WTC11 (cell line): ENCODE results near the gene MYO9A. TPM values are rescaled to one million over a fixed set of nuclear protein-coding genes. Genes with fewer than 3 reads are reported as not detected.

Experiments used
- ATAC-seq: fragments of 200-7000 bp; cut with Tn5 transposase; 2 replicates; pipeline ENCODE4 v1.10.0; 2021; ENCODE audit warnings: mild to moderate bottlenecking, moderate library complexity
- CTCF ChIA-PET: fragments of 300-600 bp; sonication (Branson Sonifier 250); formaldehyde crosslinking; loops from one replicate; lab custom pipeline; 2021; ENCODE audit warnings: antibody characterized with exemption; lab: Charles Lee
- POLR2A ChIA-PET: fragments of 350-600 bp; sonication (Branson Sonifier 250); formaldehyde crosslinking; loops from one replicate; lab custom pipeline; 2021; ENCODE audit warnings: antibody characterized with exemption; lab: Charles Lee
- DNase-seq: peaks from one replicate; pipeline ENCODE4 v3.0.0; 2021; ENCODE audit warnings: low spot score
- H3K27ac Mint-ChIP-seq: 2 replicates; pipeline ENCODE4 v1.8.0; 2021; ENCODE audit warnings: mixed read lengths
- H3K27me3 Mint-ChIP-seq: 2 replicates; pipeline ENCODE4 v1.8.0; 2021; ENCODE audit warnings: low read depth, mild to moderate bottlenecking, moderate library complexity, mixed read lengths
- H3K36me3 Mint-ChIP-seq: 2 replicates; pipeline ENCODE4 v1.8.0; 2021; ENCODE audit warnings: mixed read lengths
- H3K4me1 Mint-ChIP-seq: 2 replicates; pipeline ENCODE4 v1.8.0; 2022; ENCODE audit warnings: mixed read lengths
- H3K4me3 Mint-ChIP-seq: 2 replicates; pipeline ENCODE4 v1.8.0; 2021; ENCODE audit warnings: mild to moderate bottlenecking, moderate library complexity, mixed read lengths
- H3K9me3 Mint-ChIP-seq: 2 replicates; pipeline ENCODE4 v1.8.0; 2021; ENCODE audit warnings: mixed read lengths
- ARID4B ChIP-seq: sonication (generic); formaldehyde crosslinking; IDR thresholded peaks from 2 replicates; pipeline ENCODE4 v1.8.0; 2023; ENCODE audit warnings: missing genetic modification reagents, mild to moderate bottlenecking, borderline replicate concordance
- ATF3 ChIP-seq: sonication (generic); formaldehyde crosslinking; conservative IDR thresholded peaks from 2 replicates; pipeline ENCODE4 v1.8.1; 2022; ENCODE audit warnings: mild to moderate bottlenecking, missing genetic modification reagents
- CREM ChIP-seq: sonication (generic); formaldehyde crosslinking; IDR thresholded peaks from 2 replicates; pipeline ENCODE4 v1.8.1; 2022; ENCODE audit warnings: mild to moderate bottlenecking, missing genetic modification reagents, moderate library complexity
- E2F1 ChIP-seq: sonication (generic); formaldehyde crosslinking; IDR thresholded peaks from 2 replicates; pipeline ENCODE4 v1.8.0; 2022; ENCODE audit warnings: mild to moderate bottlenecking, missing genetic modification reagents
- ELF4 ChIP-seq: sonication (generic); formaldehyde crosslinking; IDR thresholded peaks from 2 replicates; pipeline ENCODE4 v1.8.1; 2022; ENCODE audit warnings: low read depth, mild to moderate bottlenecking, moderate library complexity, missing genetic modification reagents
- HMGXB4 ChIP-seq: sonication (generic); formaldehyde crosslinking; IDR thresholded peaks from 2 replicates; pipeline ENCODE4 v1.8.1; 2023; ENCODE audit warnings: mild to moderate bottlenecking, moderate library complexity, missing genetic modification reagents
- MXD4 ChIP-seq: fragments of 250-450 bp; sonication (Bioruptor Pico); IDR thresholded peaks from 2 replicates; pipeline ENCODE4 v1.8.0; 2021; ENCODE audit warnings: mild to moderate bottlenecking, moderate library complexity, borderline replicate concordance
- NR3C1 ChIP-seq: sonication (generic); formaldehyde crosslinking; conservative IDR thresholded peaks from 2 replicates; pipeline ENCODE4 v1.8.1; 2023; ENCODE audit warnings: low read depth, mild to moderate bottlenecking, missing genetic modification reagents
- PREB ChIP-seq: sonication (generic); formaldehyde crosslinking; IDR thresholded peaks from 2 replicates; pipeline ENCODE4 v1.8.1; 2022; ENCODE audit warnings: mild to moderate bottlenecking, missing genetic modification reagents, moderate library complexity, borderline replicate concordance
- RORB ChIP-seq: fragments of 250-450 bp; sonication (Bioruptor Pico); IDR thresholded peaks from 2 replicates; pipeline ENCODE4 v1.9.0; 2021; ENCODE audit warnings: mild to moderate bottlenecking
- TEAD4 ChIP-seq: sonication (generic); formaldehyde crosslinking; IDR thresholded peaks from 2 replicates; pipeline ENCODE4 v1.8.0; 2022; ENCODE audit warnings: mild to moderate bottlenecking, missing genetic modification reagents
- total RNA-seq: library from RNA; stranded (reverse); gene quantifications from 3 replicates; pipeline ENCODE4 v1.2.3, GENCODE V29; 2021
- TF ChIP-seq, protein P1 (sequence below): sonication (generic); formaldehyde crosslinking; conservative IDR thresholded peaks from 2 replicates; pipeline ENCODE4 v1.8.1; 2023; ENCODE audit warnings: mild to moderate bottlenecking, low read depth, missing genetic modification reagents, moderate library complexity
- TF ChIP-seq, protein P2 (sequence below): sonication (generic); formaldehyde crosslinking; IDR thresholded peaks from 2 replicates; pipeline ENCODE4 v1.8.1; 2023; ENCODE audit warnings: mild to moderate bottlenecking, missing genetic modification reagents, moderate library complexity

The MYO9A gene
- total RNA-seq, 1 experiment from 2014 or later, result 23.5 TPM

- TF ChIP-seq, protein P1, sequence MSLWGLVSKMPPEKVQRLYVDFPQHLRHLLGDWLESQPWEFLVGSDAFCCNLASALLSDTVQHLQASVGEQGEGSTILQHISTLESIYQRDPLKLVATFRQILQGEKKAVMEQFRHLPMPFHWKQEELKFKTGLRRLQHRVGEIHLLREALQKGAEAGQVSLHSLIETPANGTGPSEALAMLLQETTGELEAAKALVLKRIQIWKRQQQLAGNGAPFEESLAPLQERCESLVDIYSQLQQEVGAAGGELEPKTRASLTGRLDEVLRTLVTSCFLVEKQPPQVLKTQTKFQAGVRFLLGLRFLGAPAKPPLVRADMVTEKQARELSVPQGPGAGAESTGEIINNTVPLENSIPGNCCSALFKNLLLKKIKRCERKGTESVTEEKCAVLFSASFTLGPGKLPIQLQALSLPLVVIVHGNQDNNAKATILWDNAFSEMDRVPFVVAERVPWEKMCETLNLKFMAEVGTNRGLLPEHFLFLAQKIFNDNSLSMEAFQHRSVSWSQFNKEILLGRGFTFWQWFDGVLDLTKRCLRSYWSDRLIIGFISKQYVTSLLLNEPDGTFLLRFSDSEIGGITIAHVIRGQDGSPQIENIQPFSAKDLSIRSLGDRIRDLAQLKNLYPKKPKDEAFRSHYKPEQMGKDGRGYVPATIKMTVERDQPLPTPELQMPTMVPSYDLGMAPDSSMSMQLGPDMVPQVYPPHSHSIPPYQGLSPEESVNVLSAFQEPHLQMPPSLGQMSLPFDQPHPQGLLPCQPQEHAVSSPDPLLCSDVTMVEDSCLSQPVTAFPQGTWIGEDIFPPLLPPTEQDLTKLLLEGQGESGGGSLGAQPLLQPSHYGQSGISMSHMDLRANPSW, result no peak
- TF ChIP-seq, protein P2, sequence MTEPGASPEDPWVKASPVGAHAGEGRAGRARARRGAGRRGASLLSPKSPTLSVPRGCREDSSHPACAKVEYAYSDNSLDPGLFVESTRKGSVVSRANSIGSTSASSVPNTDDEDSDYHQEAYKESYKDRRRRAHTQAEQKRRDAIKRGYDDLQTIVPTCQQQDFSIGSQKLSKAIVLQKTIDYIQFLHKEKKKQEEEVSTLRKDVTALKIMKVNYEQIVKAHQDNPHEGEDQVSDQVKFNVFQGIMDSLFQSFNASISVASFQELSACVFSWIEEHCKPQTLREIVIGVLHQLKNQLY (CRISPR knock-in tag), result no peak
- TF ChIP-seq E2F1 (CRISPR knock-in tag) (no peak), TEAD4 (CRISPR knock-in tag) (no peak), MXD4 (no peak), ARID4B (CRISPR knock-in tag) (no peak), PREB (no peak), NR3C1 (CRISPR knock-in tag) (no peak)
- TF ChIP-seq, all 79 proteins: peak for 0
Observed at GRCh38 chr15:72146221-72146620, 28.3 kb upstream of the MYO9A start (continued).

DNA sequence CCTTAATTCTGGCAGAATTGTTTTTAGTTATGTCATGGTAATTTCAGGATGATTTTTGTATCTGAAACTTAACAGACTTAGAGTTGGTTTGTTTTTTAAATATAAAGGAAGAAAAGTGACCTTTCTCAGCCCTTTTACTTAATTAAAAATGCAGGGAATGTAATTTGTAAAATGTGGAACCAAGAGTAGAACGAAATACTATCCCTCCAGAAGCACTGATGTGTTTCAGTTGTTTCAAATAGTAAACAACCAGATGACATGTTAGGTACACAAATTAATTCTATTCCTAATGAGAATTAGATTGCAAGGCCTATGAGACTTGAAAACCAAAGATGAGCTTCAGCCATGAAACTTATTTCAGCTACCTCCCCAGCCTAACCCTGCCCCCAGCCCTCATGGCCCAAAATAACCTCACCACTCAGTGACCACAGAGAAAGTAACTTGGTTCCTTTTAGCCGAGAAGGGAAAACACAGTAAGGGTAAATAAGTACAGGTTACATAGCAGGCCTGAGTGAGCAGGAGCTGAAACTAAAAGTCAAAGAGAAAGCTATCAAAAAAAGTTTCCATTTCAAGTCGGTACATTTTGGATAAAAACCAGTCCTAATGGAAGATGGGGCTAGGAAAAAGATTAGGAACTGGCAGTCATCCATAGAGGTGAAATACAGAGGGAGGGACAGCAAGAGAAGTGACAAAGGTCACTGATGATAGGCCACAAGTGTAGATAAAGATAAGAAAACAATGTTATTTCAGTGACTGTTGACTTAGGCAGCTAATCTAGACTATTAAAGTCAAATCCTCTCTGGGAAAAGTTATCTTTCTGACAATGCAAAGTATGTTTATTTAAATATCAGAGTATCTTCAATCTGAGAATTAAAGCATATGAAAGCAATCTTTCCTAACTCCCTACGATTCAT, 23.5 kb upstream of the MYO9A start:
- ATAC-seq (no peak), DNase-seq (no peak)
- Mint-ChIP-seq H3K27me3 (no peaks in the 10 kb centered on the region; the same call in 1 of the 2 replicates), H3K4me3 (no peak overlapping the region), H3K4me1 (no peaks in the 10 kb centered on the region), H3K27ac (no peak overlapping the region), H3K36me3 (no peaks in the 10 kb centered on the region), H3K9me3 (no peaks in the 10 kb centered on the region)
- CTCF ChIA-PET, result interaction anchor here (0.8 to 1.6 kb wide), 2 partner anchors 14 to 85 kb away, joined by 3 to 9 read pairs; no protein-coding TSS in a partner anchor
- TF ChIP-seq ATF3 (CRISPR knock-in tag) (no peak), RORB (CRISPR knock-in tag) (no peak), HMGXB4 (no peak), ELF4 (CRISPR knock-in tag) (no peak), CREM (CRISPR knock-in tag) (no peak), NR3C1 (CRISPR knock-in tag) (no peak)
- POLR2A ChIA-PET, result no interaction called here
